SK-MEL-5 (cell line): ENCODE results near the gene HORMAD2. TPM values are rescaled to one million over a fixed set of nuclear protein-coding genes. Genes with fewer than 3 reads are reported as not detected.

Experiments used
- DNase-seq: peaks from one replicate; pipeline ENCODE4 v3.0.0-alpha.2; 2016; ENCODE audit warnings: low read depth, low spot score
- in situ Hi-C: cut with HindIII; loops from 2 replicates; pipeline ENCODE4 v1.10.0; 2016; ENCODE audit warnings: low sequenced_read_pairs, high pct_unique_total_duplicates, low pct_unique_long_range_greater_than_20kb
- polyA plus RNA-seq, 2 experiments: library from polyadenylated mRNA; depleted of rRNA; stranded (reverse); fragments of >200 nt; gene quantifications; 2 replicates each; pipeline ENCODE4 v1.2.3, GENCODE V29; 2015
- total RNA-seq: library from RNA; depleted of rRNA; stranded (reverse); fragments of >200 nt; shearing (Covaris generic); gene quantifications from 2 replicates; pipeline ENCODE4 v1.2.3, GENCODE V29; 2014; rRNA removed

Gene HORMAD2
- not detected in 2 replicates for total RNA-seq
- not detected in 2 replicates for polyA plus RNA-seq (2015; cell fraction: cytosol; rRNA removed)
- 0.14 TPM in 1 of 2 replicates, not detected in the other for polyA plus RNA-seq (2015; cell fraction: nucleus; rRNA removed)

- in situ Hi-C loops, result no loop called here
- no peak for DNase-seq
Observed at GRCh38 chr22:30079952-30080533, at the start of gene HORMAD2. TSS of gene HORMAD2 (plus strand) at chr22:30080464. CDS start at chr22:30093953, 13,489 bp downstream.

GRCh38 chr22:30031328-30031727 is 48.9 kb upstream of the HORMAD2 start:
- in situ Hi-C loops, result no loop called here
- no peak for DNase-seq

- DNase-seq, result no peak
- in situ Hi-C loops, result no loop called here
Observed at GRCh38 chr22:30031764-30032455, 48.4 kb upstream of the HORMAD2 start.

- in situ Hi-C loops, result no loop called here
- no peak for DNase-seq
Observed at GRCh38 chr22:30033137-30033536, 47.1 kb upstream of the HORMAD2 start.

- in situ Hi-C loops, result no loop called here
- no peak for DNase-seq
Observed at GRCh38 chr22:30033901-30034300, 46.4 kb upstream of the HORMAD2 start.

- DNase-seq, result no peak
- in situ Hi-C loops, result no loop called here
Observed at GRCh38 chr22:30036656-30037055, 43.6 kb upstream of the HORMAD2 start.

GRCh38 chr22:30038219-30038618 is 42.0 kb upstream of the HORMAD2 start:
- DNase-seq, result no peak
- in situ Hi-C loops, result no loop called here

GRCh38 chr22:30040499-30041260 is 39.6 kb upstream of the HORMAD2 start:
- in situ Hi-C loops, result no loop called here
- no peak for DNase-seq

- in situ Hi-C loops, result no loop called here
- DNase-seq, result no peak
Observed at GRCh38 chr22:30041475-30041874, 38.8 kb upstream of the HORMAD2 start.

- in situ Hi-C loops, result no loop called here
- DNase-seq, result no peak
Observed at GRCh38 chr22:30041881-30042280, 38.4 kb upstream of the HORMAD2 start.

- no peak for DNase-seq
- in situ Hi-C loops, result no loop called here
Observed at GRCh38 chr22:30043161-30043560, 37.1 kb upstream of the HORMAD2 start.

- in situ Hi-C loops, result no loop called here
- DNase-seq, result peak; percentile 54
Observed at GRCh38 chr22:30044369-30044768, 35.9 kb upstream of the HORMAD2 start.

GRCh38 chr22:30044881-30045493 is 35.3 kb upstream of the HORMAD2 start:
- DNase-seq, result peak; percentile 33
- in situ Hi-C loops, result no loop called here

GRCh38 chr22:30045494-30045887 is 34.8 kb upstream of the HORMAD2 start:
- DNase-seq, result no peak
- in situ Hi-C loops, result no loop called here

GRCh38 chr22:30045901-30046715 is 34.2 kb upstream of the HORMAD2 start:
- no peak for DNase-seq
- in situ Hi-C loops, result no loop called here

GRCh38 chr22:30046716-30047363 is 33.4 kb upstream of the HORMAD2 start:
- DNase-seq, result no peak
- in situ Hi-C loops, result no loop called here

GRCh38 chr22:30047364-30047738 is 32.9 kb upstream of the HORMAD2 start:
- DNase-seq, result peak; percentile 28
- in situ Hi-C loops, result no loop called here
